NCI-H1417 treated with DMSO at 0.1 percent for 48 hours (cell line): Measurements from ENCODE around the gene NSUN7.

Experiments
- DNase-seq: peaks from one replicate; lab custom pipeline; 2025; lab: John Stamatoyannopoulos, UW

Gene NSUN7

DNA sequence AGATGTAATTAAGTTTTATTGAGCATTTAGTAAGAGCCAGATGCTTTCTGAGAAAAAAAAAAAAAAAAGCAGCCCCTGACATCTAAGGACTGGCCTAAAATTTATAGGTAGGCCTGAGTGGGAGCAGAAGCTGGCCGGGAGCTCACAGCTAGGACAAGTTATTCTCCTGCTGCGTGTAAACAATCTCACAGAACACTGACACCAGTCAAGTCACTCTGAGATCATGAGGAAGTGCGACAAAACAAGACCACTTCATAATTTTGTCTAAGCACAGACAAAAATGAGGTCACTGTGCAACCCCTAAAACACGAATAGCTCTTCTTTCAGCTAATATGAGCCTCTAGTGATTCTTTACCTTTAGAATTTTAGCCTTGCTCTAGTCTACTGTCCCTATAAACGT, 15.3 kb upstream of the NSUN7 start:
- DNase-seq = no peak

DNA sequence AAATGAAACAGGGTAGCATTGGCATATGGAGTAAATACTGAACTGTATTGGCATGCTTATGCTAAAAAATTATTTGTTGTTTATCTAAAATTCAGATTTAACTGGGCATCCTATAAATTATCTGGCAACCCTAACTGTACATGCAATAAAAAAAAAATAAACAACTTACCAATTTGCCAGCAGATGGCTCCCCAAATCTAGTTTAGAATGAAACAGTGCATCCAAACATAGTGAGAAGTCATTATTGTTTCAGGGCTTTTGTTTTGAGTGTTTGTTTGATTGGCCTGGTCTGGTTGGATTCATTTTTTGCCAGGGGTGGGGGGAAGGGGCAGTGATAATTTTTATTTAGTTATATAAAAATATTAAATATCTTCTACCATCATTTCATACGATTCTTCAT, 12.8 kb upstream of the NSUN7 start:
- peak; percentile 15 for DNase-seq

- DNase-seq = no peak
Observed at GRCh38 chr4:40737879-40738278, 11.9 kb upstream of the NSUN7 start.

GRCh38 chr4:40739347-40739746, 10.4 kb upstream of the NSUN7 start:
- DNase-seq = no peak

DNA sequence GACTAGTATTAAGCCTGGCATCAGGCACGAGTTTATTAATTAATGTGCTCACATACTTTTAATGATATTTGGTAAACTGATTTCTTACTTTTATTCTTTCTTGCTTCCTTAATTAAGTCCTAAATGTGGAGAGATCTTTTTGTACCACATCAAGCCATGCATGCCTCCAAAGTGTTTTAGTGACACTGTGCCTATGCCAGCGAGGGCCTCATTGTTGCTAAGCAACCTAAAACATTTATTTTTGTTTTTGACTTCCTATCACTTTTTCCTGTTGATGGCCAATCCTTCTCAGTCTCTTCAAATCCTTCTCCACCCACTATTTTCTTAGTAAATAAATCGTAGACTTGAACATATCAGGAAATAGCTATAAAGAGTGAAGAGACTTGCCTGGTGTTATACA, 5.5 kb upstream of the NSUN7 start:
- DNase-seq = no peak

- no peak for DNase-seq
Observed at GRCh38 chr4:40745285-40745984, 4.3 kb upstream of the NSUN7 start.

- DNase-seq = peak; percentile 6
Observed at GRCh38 chr4:40747207-40747835, 2.4 kb upstream of the NSUN7 start.

- DNase-seq = no peak
Observed at GRCh38 chr4:40750461-40751258, 905 bp downstream of the NSUN7 start.

DNA sequence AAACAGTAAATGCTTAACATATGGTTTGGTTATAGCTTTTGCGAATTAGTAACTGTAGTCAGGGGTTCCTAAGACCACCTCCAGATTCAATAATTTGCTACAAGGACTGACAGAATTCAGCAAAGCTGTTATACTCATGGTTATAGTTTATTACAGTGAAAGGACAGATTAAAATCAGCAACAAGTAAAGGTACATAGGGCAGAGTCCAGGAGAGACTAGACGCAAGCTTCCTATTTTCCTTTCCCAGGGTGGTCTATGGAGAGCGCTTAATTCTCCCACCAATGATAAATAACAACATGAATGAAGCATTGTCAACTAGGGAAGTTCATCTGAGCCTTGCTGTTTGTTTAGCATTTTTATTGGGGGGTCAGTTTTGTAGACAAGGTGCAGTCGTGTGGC, 5.9 kb downstream of the NSUN7 start:
- no peak for DNase-seq

- no peak for DNase-seq
Observed at GRCh38 chr4:40763228-40763716, 13.5 kb downstream of the NSUN7 start.

DNA sequence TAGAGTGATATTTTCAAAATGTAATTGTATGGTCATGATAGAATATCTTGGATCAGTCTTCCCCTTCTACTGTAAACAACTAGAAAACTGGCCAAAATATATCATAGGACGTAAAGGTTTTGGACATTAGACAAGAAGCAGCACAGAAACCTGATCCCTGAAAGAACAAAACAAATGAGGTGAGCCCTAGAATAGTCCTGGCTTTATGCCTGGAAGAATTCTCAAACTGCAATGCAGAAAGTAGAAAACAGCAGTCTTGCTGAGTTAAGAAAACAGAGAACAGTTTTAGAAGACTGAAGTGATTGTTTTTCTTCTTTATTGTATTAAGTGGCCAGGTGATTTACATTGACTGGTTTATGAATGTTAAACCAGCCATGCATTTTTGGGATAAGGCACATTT, 19.5 kb downstream of the NSUN7 start:
- no peak for DNase-seq

GRCh38 chr4:40778090-40778489, 28.3 kb downstream of the NSUN7 start:
- DNase-seq = no peak

- no peak for DNase-seq
Observed at GRCh38 chr4:40782876-40783275, 33.1 kb downstream of the NSUN7 start.

DNA sequence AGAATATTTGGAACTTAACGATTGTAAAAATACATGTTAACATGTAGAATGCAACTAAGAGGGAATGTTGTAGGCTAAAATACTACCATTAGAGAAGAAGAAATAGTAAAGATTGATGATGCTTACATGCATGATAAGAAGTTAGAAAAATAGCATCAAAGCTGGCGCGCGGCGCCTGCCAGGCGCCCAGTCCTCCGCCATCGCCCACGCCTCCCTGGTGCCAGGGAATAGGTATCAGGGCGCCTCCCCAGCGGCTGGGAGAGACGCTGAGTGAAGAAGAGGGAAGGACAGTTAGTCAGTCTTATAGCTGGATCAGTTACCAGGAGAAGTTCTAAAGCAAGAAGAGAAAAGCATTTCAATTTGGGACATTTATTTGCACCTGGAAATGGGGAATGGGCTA, 36.0 kb downstream of the NSUN7 start:
- no peak for DNase-seq

GRCh38 chr4:40788331-40788730, 38.6 kb downstream of the NSUN7 start:
- DNase-seq = no peak

DNA sequence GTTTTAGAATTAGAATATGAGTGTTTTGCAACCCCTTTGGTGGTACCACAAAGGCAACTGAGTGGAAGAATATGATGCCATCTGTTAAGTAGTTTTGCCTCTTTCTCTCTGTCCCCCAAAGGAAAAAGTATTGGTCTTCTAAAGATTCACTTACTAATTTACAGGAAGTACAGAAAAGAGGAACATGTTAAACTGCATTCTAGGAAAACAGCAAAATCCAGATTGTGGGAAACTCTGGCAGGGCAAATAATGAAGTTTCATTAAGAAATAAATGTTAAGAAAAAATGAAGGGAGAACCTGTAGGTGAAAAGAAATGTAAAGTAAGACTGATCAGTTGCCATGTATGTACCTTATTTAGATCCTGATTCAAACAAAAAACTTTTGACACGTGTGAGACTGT, 39.3 kb downstream of the NSUN7 start:
- no peak for DNase-seq

GRCh38 chr4:40789771-40790170, 40.0 kb downstream of the NSUN7 start:
- no peak for DNase-seq

DNA sequence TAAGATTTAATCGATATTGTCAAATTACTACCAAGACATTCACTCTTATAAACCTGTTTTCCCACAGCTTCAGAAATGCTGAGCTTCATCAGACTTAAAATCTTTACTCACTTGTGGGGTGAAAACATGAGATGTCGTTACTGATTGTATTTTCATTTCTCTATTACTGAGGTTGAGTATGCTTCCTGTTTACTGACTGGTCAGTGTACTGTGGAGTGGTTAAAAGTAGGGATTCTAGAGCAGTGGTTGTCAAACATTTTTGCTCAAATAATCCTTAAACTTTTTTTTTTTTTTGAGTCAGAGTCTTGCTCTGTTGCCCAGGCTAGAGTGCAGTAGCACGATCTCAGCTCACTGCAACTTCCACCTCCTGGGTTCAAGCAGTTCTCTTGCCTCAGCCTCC, 50.3 kb downstream of the NSUN7 start:
- no peak for DNase-seq

GRCh38 chr4:40804598-40804997, 54.8 kb downstream of the NSUN7 start:
- no peak for DNase-seq

DNA sequence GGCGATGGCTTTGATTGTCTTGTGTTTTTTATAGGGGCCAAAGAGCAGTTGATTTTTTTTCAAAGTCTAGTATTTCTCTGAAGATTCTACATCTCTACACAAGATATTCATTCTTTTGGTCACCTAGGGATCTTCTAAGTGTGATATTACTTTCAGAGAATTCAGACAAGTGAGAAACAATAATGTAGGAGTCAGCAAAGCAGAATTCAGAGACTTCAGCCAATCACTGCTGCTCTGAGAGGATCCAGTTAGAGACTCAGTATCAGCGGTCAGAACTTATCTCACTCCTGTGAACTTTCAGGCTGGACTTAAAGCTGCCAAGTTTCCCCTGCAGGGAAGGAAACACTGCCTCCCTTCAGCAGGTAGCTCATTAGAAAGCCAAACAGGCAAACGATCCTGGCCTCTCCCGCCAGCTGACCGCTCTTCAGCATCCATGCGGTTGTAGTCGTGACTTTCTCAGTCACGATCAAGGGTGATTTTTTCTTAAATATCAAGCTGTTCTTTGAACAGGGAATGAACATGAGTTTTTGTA, 59.2 kb downstream of the NSUN7 start:
- no peak for DNase-seq

DNA sequence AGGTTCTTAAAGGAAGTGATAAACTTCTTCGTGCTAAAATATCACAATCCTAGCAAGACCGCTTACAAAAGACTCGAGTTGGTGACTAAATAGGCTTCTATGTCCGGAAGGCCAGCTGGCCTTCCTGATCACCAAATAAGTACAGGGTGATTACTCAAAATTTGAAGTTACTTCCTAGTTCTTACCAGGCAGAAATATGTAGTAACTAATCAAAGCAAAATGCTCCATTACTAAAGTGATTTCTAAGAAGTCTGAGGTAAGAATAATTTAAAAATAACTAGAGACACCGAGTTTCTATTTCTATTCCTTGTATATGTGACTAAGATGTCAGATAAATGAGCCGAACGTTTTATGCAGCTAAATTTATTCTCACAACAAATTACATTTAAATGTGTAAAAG, 62.2 kb downstream of the NSUN7 start:
- DNase-seq = no peak

GRCh38 chr4:40812386-40812785, 62.6 kb downstream of the NSUN7 start:
- no peak for DNase-seq

GRCh38 chr4:40812856-40813255, 63.1 kb downstream of the NSUN7 start:
- DNase-seq = no peak
